DOHH2 (cell line): ENCODE measurements around the gene KIF24.

ENCODE experiments used
- CTCF ChIP-seq: fragments of 200-600 bp; sonication (generic); IDR thresholded peaks from one replicate; pipeline ENCODE4 v1.5.1; 2014; ENCODE audit warnings: antibody characterized with exemption, mild to moderate bottlenecking, low read depth, low read length; ENCODE audit not compliant: poor library complexity, severe bottlenecking
- EZH2phosphoT487 ChIP-seq: fragments of 200-600 bp; sonication (generic); IDR thresholded peaks from 2 replicates; pipeline ENCODE4 v1.6.1; 2017; ENCODE audit warnings: borderline replicate concordance, mild to moderate bottlenecking, antibody characterized with exemption, low read length, moderate library complexity, mixed read lengths

- TF ChIP-seq CTCF, result no peak
- TF ChIP-seq EZH2phosphoT487, result no peak
Measured at GRCh38 chr9:34334337-34334824, 5.3 kb upstream of the KIF24 start.
